Measurements from ENCODE around the gene KY.

DNA sequence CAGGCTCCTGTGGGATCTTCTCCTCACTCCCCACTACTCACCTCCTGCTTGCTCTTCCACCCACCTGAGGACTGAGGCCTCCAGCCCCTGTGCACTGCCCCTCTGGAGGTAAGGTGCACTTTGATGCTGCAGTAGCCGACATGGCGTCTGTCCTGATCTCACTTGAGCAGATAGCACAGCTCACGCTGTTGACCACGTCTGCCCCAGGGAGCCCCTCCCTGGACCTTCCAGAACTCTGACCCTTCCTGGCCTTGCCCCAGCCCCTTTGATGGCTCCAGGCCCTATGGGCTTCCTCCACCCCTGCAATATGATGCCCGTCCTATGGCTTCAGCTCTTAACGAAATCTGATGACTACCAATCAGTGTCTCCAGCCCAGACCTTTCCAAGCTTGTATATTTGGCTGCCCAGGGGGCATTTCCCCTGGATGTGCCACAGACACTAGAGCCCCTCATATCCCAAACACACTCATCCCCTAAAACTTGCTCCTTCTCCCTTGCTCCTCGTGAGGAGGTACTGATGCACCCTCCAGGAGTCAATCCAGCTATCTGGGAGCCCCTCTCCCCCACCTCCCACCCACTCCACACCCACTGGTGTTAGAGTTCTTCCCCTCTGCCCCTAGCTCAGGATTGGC, 27.1 kb downstream of the KY start:
- TF ChIP-seq, protein P1, sequence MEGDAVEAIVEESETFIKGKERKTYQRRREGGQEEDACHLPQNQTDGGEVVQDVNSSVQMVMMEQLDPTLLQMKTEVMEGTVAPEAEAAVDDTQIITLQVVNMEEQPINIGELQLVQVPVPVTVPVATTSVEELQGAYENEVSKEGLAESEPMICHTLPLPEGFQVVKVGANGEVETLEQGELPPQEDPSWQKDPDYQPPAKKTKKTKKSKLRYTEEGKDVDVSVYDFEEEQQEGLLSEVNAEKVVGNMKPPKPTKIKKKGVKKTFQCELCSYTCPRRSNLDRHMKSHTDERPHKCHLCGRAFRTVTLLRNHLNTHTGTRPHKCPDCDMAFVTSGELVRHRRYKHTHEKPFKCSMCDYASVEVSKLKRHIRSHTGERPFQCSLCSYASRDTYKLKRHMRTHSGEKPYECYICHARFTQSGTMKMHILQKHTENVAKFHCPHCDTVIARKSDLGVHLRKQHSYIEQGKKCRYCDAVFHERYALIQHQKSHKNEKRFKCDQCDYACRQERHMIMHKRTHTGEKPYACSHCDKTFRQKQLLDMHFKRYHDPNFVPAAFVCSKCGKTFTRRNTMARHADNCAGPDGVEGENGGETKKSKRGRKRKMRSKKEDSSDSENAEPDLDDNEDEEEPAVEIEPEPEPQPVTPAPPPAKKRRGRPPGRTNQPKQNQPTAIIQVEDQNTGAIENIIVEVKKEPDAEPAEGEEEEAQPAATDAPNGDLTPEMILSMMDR (IDR thresholded peaks at IDR 0.05 in 4 of 5, conservative IDR thresholded peaks at IDR 0.05 in 1 of 5) = no peak
- no peak for TF ChIP-seq POLR2A (IDR thresholded peaks at IDR 0.05)

All from gastrocnemius medialis (tissue), 4 donors.